GM12878 (cell line): ENCODE results near the gene EPB41L4A. TPM values are rescaled to one million over a fixed set of nuclear protein-coding genes. Genes with fewer than 3 reads are reported as not detected.

Experiments
- ATAC-seq: fragments of 200-7000 bp; cut with Tn5 transposase; 3 replicates; pipeline ENCODE4 v1.9.1; 2020; ENCODE audit warnings: mild to moderate bottlenecking, moderate library complexity
- BruUV-seq: library from RNA; stranded (reverse); fragments of 400-500 nt; replicated peaks from 2 replicates; lab custom pipeline; 2021; lab: Mats Ljungman, UMichigan
- CTCF ChIA-PET: fragments of 300-600 bp; sonication (Branson Sonifier 250); formaldehyde crosslinking; extraction: SDS; loops from one replicate; lab custom pipeline; 2021; ENCODE audit warnings: inconsistent platforms; lab: Yijun Ruan, JAX
- POLR2A ChIA-PET: fragments of 350-600 bp; formaldehyde crosslinking; extraction: SDS; loops from one replicate; lab custom pipeline; 2021; ENCODE audit warnings: inconsistent platforms; lab: Charles Lee
- RAD21 ChIA-PET: fragments of 300-600 bp; sonication (Branson Sonifier 250); formaldehyde crosslinking; loops from one replicate; lab custom pipeline; 2023; ENCODE audit warnings: antibody characterized with exemption; ENCODE audit not compliant: unreplicated experiment; lab: Charles Lee
- SMC1A ChIA-PET: fragments of 300-600 bp; sonication (Branson Sonifier 250); formaldehyde crosslinking; loops from one replicate; lab custom pipeline; 2023; ENCODE audit not compliant: unreplicated experiment, uncharacterized antibody; lab: Charles Lee
- DNase-seq: peaks from one replicate; pipeline ENCODE4 v3.0.0-alpha.2; 2011; ENCODE audit warnings: low read depth, low spot score
- FAIRE-seq: peaks from 3 replicates; lab custom pipeline; 2011; peaks lifted over from hg19 to GRCh38; lab: Jason Lieb, UNC
- H2AFZ ChIP-seq: 2 replicates; pipeline ENCODE4 v1.6.0; 2011; ENCODE audit warnings: low read depth, low read length, control low read depth; ENCODE audit not compliant: control insufficient read depth
- H3K27ac ChIP-seq: 2 replicates; pipeline ENCODE4 v1.5.1; 2011; ENCODE audit warnings: control low read depth; ENCODE audit not compliant: control insufficient read depth, insufficient read depth
- H3K27me3 ChIP-seq, 2 experiments: replicated peaks in 1 of 2; 2 replicates each; pipeline versions ENCODE4 v1.6.0 to v1.6.1; 2011; ENCODE audit warnings: low read length in 1 of 2; ENCODE audit not compliant: control insufficient read depth in 2 of 2, insufficient read depth in 2 of 2
- H3K36me3 ChIP-seq, 2 experiments: 2 replicates each; pipeline ENCODE4 v1.5.1; 2011; ENCODE audit warnings: low read length in 1 of 2; ENCODE audit not compliant: control insufficient read depth in 2 of 2, insufficient read depth in 2 of 2
- H3K4me1 ChIP-seq: 2 replicates; pipeline ENCODE4 v1.6.1; 2011; ENCODE audit warnings: mild to moderate bottlenecking, low read length, moderate library complexity, mixed read lengths; ENCODE audit not compliant: control insufficient read depth, insufficient read depth
- H3K4me2 ChIP-seq: 2 replicates; pipeline ENCODE4 v1.6.0; 2011; ENCODE audit warnings: control low read depth; ENCODE audit not compliant: control insufficient read depth, insufficient read depth
- H3K4me3 ChIP-seq: fragments of 200-600 bp; sonication (generic); 2 replicates; pipeline ENCODE4 v1.5.1; 2016
- H3K79me2 ChIP-seq: 2 replicates; pipeline ENCODE4 v1.6.0; 2011; ENCODE audit warnings: low read length; ENCODE audit not compliant: control insufficient read depth, insufficient read depth
- H3K9ac ChIP-seq: 2 replicates; pipeline ENCODE4 v1.8.0; 2011; ENCODE audit warnings: low read length, control low read depth, mixed read lengths; ENCODE audit not compliant: control insufficient read depth, insufficient read depth
- H3K9me3 ChIP-seq: replicated peaks from 3 replicates; pipeline ENCODE4 v1.5.1; 2011; ENCODE audit warnings: mild to moderate bottlenecking, low read length; ENCODE audit not compliant: control insufficient read depth, insufficient read depth
- H4K20me1 ChIP-seq: 2 replicates; pipeline ENCODE4 v1.6.0; 2011; ENCODE audit not compliant: control insufficient read depth, insufficient read depth
- ASH2L ChIP-seq: fragments of 300-600, 200-600 bp; sonication (generic); IDR thresholded peaks from 2 replicates; pipeline ENCODE4 v1.6.1; 2017; ENCODE audit warnings: low read depth, mild to moderate bottlenecking, borderline replicate concordance
- EED ChIP-seq: sonication (generic); IDR thresholded peaks from 2 replicates; pipeline ENCODE4 v1.6.1; 2016; ENCODE audit warnings: antibody characterized with exemption, low read depth
- HDGF ChIP-seq: fragments of 450-650 bp; IDR thresholded peaks from 2 replicates; pipeline ENCODE4 v1.6.1; 2016; ENCODE audit warnings: antibody characterized with exemption
- IKZF2 ChIP-seq, 2 experiments: fragments of 450-650 bp; IDR thresholded peaks; 2 replicates each; pipeline ENCODE4 v1.6.1; 2017; ENCODE audit warnings: mild to moderate bottlenecking in 2 of 2, moderate library complexity in 2 of 2
- MLLT1 ChIP-seq: fragments of 450-650 bp; IDR thresholded peaks from 2 replicates; pipeline ENCODE4 v1.6.1; 2016; ENCODE audit warnings: mild to moderate bottlenecking
- NFXL1 ChIP-seq: fragments of 450-650 bp; IDR thresholded peaks from 2 replicates; pipeline ENCODE4 v1.6.1; 2017; ENCODE audit warnings: antibody characterized with exemption, mild to moderate bottlenecking, borderline replicate concordance
- PBX3 ChIP-seq: IDR thresholded peaks from 2 replicates; pipeline ENCODE4 v1.6.1; 2011; ENCODE audit warnings: mild to moderate bottlenecking, low read depth, low read length, moderate library complexity; ENCODE audit not compliant: insufficient replicate concordance
- RB1 ChIP-seq: fragments of 450-650 bp; formaldehyde crosslinking; IDR thresholded peaks from 2 replicates; pipeline ENCODE4 v1.6.1; 2017; ENCODE audit warnings: mild to moderate bottlenecking, borderline replicate concordance
- STAT3 ChIP-seq: IDR thresholded peaks from 2 replicates; pipeline ENCODE4 v1.6.1; 2011; ENCODE audit warnings: low read depth, low read length, improper control_type of control experiment
- TAF1 ChIP-seq: IDR thresholded peaks from 2 replicates; pipeline ENCODE4 v1.6.1; 2011; ENCODE audit warnings: mild to moderate bottlenecking, low read depth, low read length, borderline replicate concordance
- ZNF24 ChIP-seq: fragments of 450-650 bp; IDR thresholded peaks from 2 replicates; pipeline ENCODE4 v1.6.1; 2017; ENCODE audit warnings: antibody characterized with exemption, mild to moderate bottlenecking
- WGBS: methylation state at CpG from one replicate; pipeline ENCODE4 v1.1.6; 2016; ENCODE audit warnings: low lambda C conversion rate; ENCODE audit not compliant: insufficient replicate concordance, insufficient coverage; ENCODE audit errors: missing lambda C conversion rate; 5-methylcytosine and 5-hydroxymethylcytosine counted together
- in situ Hi-C: fragments of 300-500 bp; cut with MboI; formaldehyde crosslinking; loops from 9 replicates; pipeline ENCODE4 v1.14.3; 2018; ENCODE audit warnings: mixed read lengths
- intact Hi-C: fragments of 100-400 bp; cut with micrococcal nuclease; formaldehyde crosslinking; loops from one replicate; pipeline ENCODE4 v1.14.2; 2022; ENCODE audit not compliant: unreplicated experiment
- polyA plus RNA-seq, 11 experiments: library from polyadenylated mRNA; depleted of rRNA in 4 of 11; unstranded in 6 of 11; stranded (reverse) in 5 of 11; fragments of >200 nt; fragmentation: Nextera tagmentation in 4 of 11; fragmentation: Illumina TruSeq in 1 of 11; extraction: Ambion mirVana in 4 of 11; extraction: Trizol in 1 of 11; gene quantifications; 1 replicate in 1 of 11; 2 replicates in 10 of 11; pipeline versions ENCODE4 v1.2.1 to v1.2.3, GENCODE V29; 2011 to 2016; ENCODE audit warnings: inconsistent platforms in 2 of 11, missing spikeins in 2 of 11, low read depth in 1 of 11
- total RNA-seq, 4 experiments: library from RNA; depleted of rRNA in 3 of 4; stranded (reverse); fragments of >200 nt in 3 of 4; fragmentation: Illumina TruSeq in 1 of 4; extraction: Trizol in 1 of 4; gene quantifications; 2 replicates each; pipeline versions ENCODE4 v1.2.1 to v1.2.3, GENCODE V29; 2013 to 2021

The EPB41L4A gene
- total and polyA plus RNA-seq, 10 of the 15 experiments (the other 5 are each of a cell fraction or from before 2014, with no cell fraction given) = 0.10 to 0.67 (median 0.30) TPM

- no peak for DNase-seq
- Histone ChIP-seq H3K4me2 (peak overlapping the region; percentile 61), H3K27ac (peak overlapping the region; percentile 52), H3K79me2 (no peaks in the 10 kb centered on the region), H4K20me1 (no peaks in the 10 kb centered on the region), H3K4me3 (peak overlapping the region; percentile 35), H3K27me3 (no peaks in the 10 kb centered on the region), H3K9me3 (no peaks in the 10 kb centered on the region), H3K4me1 (peaks cover 23% of the 10 kb centered on the region), H2AFZ (peak overlapping the region; percentile 74), H3K9ac (no peak overlapping the region), H3K36me3 (no peaks in the 10 kb centered on the region)
- BruUV-seq = no TSS peak
- TF ChIP-seq TAF1 (0 out of 2 replicates have a peak, but pooled peaks have one; percentile 17), IKZF2 (IDR thresholded peaks at IDR 0.05) (0 out of 4 replicates have a peak, but pooled peaks of 1 of the 2 experiments have one; percentile 9), STAT3 (no peak)
- 7% methylated on average over 3 of the region's 3 CpGs for WGBS
- peak; percentile 13 for FAIRE-seq
- RAD21 ChIA-PET = interaction anchor here (0.8 kb wide), 1 partner anchor 26 kb away, joined by 3 read pairs; no protein-coding TSS in a partner anchor
- in situ Hi-C loops (no loop called here), intact Hi-C loops (no loop called here)
- POLR2A ChIA-PET = no interaction called here
- CTCF ChIA-PET = interaction anchor here (1.0 to 1.4 kb wide), 2 partner anchors 146 to 338 kb away, joined by 3 read pairs; no protein-coding TSS in a partner anchor
- SMC1A ChIA-PET = interaction anchor here (1.0 to 1.1 kb wide), 2 partner anchors 10 to 30 kb away, joined by 3 to 4 read pairs; no protein-coding TSS in a partner anchor
- peak; percentile 60 for ATAC-seq
These were observed 72.5 kb downstream of the EPB41L4A start for GRCh38 chr5:112346411-112347044.

GRCh38 chr5:112344540-112344939 is 74.5 kb downstream of the EPB41L4A start:
- no peaks in the 10 kb centered on the region for H4K20me1 ChIP-seq
- H3K9ac ChIP-seq = no peak overlapping the region
- ATAC-seq (no peak), FAIRE-seq (no peak), DNase-seq (no peak)
- 87% methylated on average over 3 of the region's 3 CpGs for WGBS
- H3K36me3 ChIP-seq = no peaks in the 10 kb centered on the region
- CTCF ChIA-PET = no interaction called here
- peaks cover 23% of the 10 kb centered on the region for H3K4me1 ChIP-seq
- no peak overlapping the region for H3K4me3 ChIP-seq
- intact Hi-C loops = no loop called here
- no peaks in the 10 kb centered on the region for H3K9me3 ChIP-seq
- no peaks in the 10 kb centered on the region for H3K79me2 ChIP-seq
- no peak overlapping the region for H3K27ac ChIP-seq
- POLR2A ChIA-PET = no interaction called here
- no peak overlapping the region for H2AFZ ChIP-seq
- SMC1A ChIA-PET = no interaction called here
- BruUV-seq = no TSS peak
- no peak overlapping the region for H3K4me2 ChIP-seq
- H3K27me3 ChIP-seq = no peaks in the 10 kb centered on the region
- in situ Hi-C loops = no loop called here
- RAD21 ChIA-PET = no interaction called here
- TF ChIP-seq NFXL1 (no peak), HDGF (no peak), MLLT1 (no peak), EED (no peak), PBX3 (no peak), ASH2L (no peak), ZNF24 (no peak), RB1 (no peak)
